CD4-positive, alpha-beta T cell (primary cell): ENCODE data around the gene NUMBL. TPM values are rescaled to one million over a fixed set of nuclear protein-coding genes. Genes with fewer than 3 reads are reported as not detected.
"Not testable (repeated sequence)": the region's sequence is repeated elsewhere in the genome, so short reads cannot be mapped to it uniquely, and the experiment has no call there.

Experiments
- ATAC-seq: fragments of 200-7000 bp; cut with Tn5 transposase; one replicate; pipeline ENCODE4 v1.10.0; 2022; ENCODE audit warnings: mild to moderate bottlenecking; ENCODE audit not compliant: poor library complexity
- CTCF ChIA-PET: fragments of 350-600 bp; sonication (Branson Sonifier 250); formaldehyde crosslinking; loops from one replicate; lab custom pipeline; 2021; ENCODE audit warnings: antibody characterized with exemption, inconsistent platforms; lab: Charles Lee
- POLR2A ChIA-PET: fragments of 350-600 bp; sonication (Branson Sonifier 250); formaldehyde crosslinking; loops from one replicate; lab custom pipeline; 2021; ENCODE audit warnings: antibody characterized with exemption, inconsistent platforms; lab: Charles Lee
- DNase-seq, 14 experiments: peaks; one replicate each; pipeline ENCODE4 v3.0.0-alpha.2; 2013 to 2020; ENCODE audit warnings: mixed read lengths in 2 of 14
- H3K27ac ChIP-seq, 2 donors: one replicate each; pipeline versions ENCODE4 v1.5.1 to v1.7.0; 2013; ENCODE audit warnings: low read length in 2 of 2, low read depth in 1 of 2, mild to moderate bottlenecking in 1 of 2
- H3K27me3 ChIP-seq, 2 experiments: 1 replicate in 1 of 2; 2 replicates in 1 of 2; pipeline versions ENCODE4 v1.6.1 to v1.7.0; 2013; ENCODE audit warnings: low read length in 2 of 2, control low read depth in 1 of 2, mild to moderate bottlenecking in 1 of 2, moderate library complexity in 1 of 2; ENCODE audit not compliant: insufficient read depth in 2 of 2, control insufficient read depth in 1 of 2
- H3K36me3 ChIP-seq: one replicate; pipeline ENCODE4 v1.6.1; 2013; ENCODE audit warnings: low read length, control low read depth; ENCODE audit not compliant: insufficient read depth
- H3K4me1 ChIP-seq: one replicate; pipeline ENCODE4 v1.6.1; 2013; ENCODE audit warnings: low read length, control low read depth; ENCODE audit not compliant: insufficient read depth
- H3K4me3 ChIP-seq: one replicate; pipeline ENCODE4 v1.5.1; 2013; ENCODE audit warnings: mild to moderate bottlenecking, low read length, moderate library complexity
- H3K9me3 ChIP-seq, 2 experiments: 1 replicate in 1 of 2; 2 replicates in 1 of 2; pipeline versions ENCODE4 v1.6.1 to v1.7.0; 2013; ENCODE audit warnings: low read length in 2 of 2, mild to moderate bottlenecking in 2 of 2, control low read depth in 1 of 2, moderate library complexity in 1 of 2; ENCODE audit not compliant: control insufficient read depth in 1 of 2, insufficient read depth in 1 of 2
- H3K27ac Mint-ChIP-seq: one replicate; pipeline ENCODE4 v1.8.0; 2020; ENCODE audit warnings: mixed read lengths
- H3K27me3 Mint-ChIP-seq: one replicate; pipeline ENCODE4 v1.8.0; 2021; ENCODE audit warnings: mixed read lengths
- H3K36me3 Mint-ChIP-seq: one replicate; pipeline ENCODE4 v1.8.0; 2021; ENCODE audit warnings: low read depth, mixed read lengths
- H3K4me1 Mint-ChIP-seq: one replicate; pipeline ENCODE4 v1.8.0; 2021; ENCODE audit warnings: low read depth, mixed read lengths
- H3K4me3 Mint-ChIP-seq: one replicate; pipeline ENCODE4 v1.8.0; 2020; ENCODE audit warnings: mild to moderate bottlenecking, mixed read lengths
- H3K9me3 Mint-ChIP-seq: one replicate; pipeline ENCODE4 v1.8.0; 2020; ENCODE audit warnings: mixed read lengths
- CTCF ChIP-seq: fragments of 200-600 bp; IDR thresholded peaks from one replicate; pipeline ENCODE4 v1.8.0; 2022; ENCODE audit warnings: antibody characterized with exemption, mild to moderate bottlenecking
- intact Hi-C, 2 experiments: fragments of 100-400 bp; cut with DNase I in 1 of 2; cut with micrococcal nuclease in 1 of 2; formaldehyde crosslinking; loops; one replicate each; pipeline versions ENCODE4 v1.15.1 to v1.9.0; 2023 to 2025; cut with DNase I, micrococcal nuclease
- total RNA-seq, 174 experiments: library from RNA in 2 of 174; stranded (reverse) in 2 of 174; gene quantifications; one replicate each; pipeline ENCODE4 v1.2.3 and lab custom pipeline; 2021 to 2026

The NUMBL gene
- total RNA-seq, 2 experiments from 2014 or later = 5.2 to 5.4 TPM

DNA sequence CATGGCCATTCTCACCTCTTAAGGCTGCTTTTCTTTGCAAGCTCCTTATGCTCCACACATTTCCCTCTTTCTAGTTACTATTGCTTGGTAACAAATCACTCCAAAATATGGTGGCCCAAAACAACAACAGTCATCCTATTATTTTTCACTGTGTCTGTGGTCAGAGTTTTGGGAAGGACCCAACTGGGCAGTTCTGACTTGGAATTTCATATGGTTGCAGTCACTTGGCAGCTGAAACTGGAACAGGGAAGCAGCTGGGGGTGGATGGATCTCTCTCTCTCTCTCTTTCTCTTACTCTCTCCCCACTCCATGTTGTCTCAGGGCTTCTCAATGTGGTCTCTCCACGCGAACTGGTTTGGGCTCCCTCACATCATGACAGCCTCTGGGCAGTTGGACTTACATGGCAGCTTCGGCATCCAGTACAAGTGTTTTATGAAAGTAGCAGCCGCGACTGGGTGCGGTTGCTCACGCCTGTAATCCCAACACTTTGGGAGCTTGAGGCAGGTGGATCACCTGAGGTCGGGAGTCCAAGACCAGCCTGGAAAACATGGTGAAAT is 39.6 kb downstream of the NUMBL start:
- H3K36me3 Mint-ChIP-seq = no peaks in the 10 kb centered on the region
- H3K36me3 ChIP-seq = no peaks in the 10 kb centered on the region
- no peaks in the 10 kb centered on the region for H3K9me3 Mint-ChIP-seq
- H3K4me3 Mint-ChIP-seq = no peak overlapping the region
- peaks cover 7% of the 10 kb centered on the region for H3K27me3 Mint-ChIP-seq
- no peaks in the 10 kb centered on the region for H3K9me3 ChIP-seq
- H3K4me1 ChIP-seq = no peaks in the 10 kb centered on the region
- intact Hi-C loops = no loop called here
- DNase-seq = no peak
- no peak overlapping the region for H3K27ac Mint-ChIP-seq
- peaks cover 0 to 2% of the 10 kb centered on the region in 2 experiments for H3K27me3 ChIP-seq
- ChIA-PET CTCF (no interaction called here), POLR2A (no interaction called here)
- H3K4me1 Mint-ChIP-seq = no peaks in the 10 kb centered on the region
- no peak for TF ChIP-seq CTCF
- no peak for ATAC-seq
- H3K27ac ChIP-seq = no peak overlapping the region
- H3K4me3 ChIP-seq = no peak overlapping the region

DNA sequence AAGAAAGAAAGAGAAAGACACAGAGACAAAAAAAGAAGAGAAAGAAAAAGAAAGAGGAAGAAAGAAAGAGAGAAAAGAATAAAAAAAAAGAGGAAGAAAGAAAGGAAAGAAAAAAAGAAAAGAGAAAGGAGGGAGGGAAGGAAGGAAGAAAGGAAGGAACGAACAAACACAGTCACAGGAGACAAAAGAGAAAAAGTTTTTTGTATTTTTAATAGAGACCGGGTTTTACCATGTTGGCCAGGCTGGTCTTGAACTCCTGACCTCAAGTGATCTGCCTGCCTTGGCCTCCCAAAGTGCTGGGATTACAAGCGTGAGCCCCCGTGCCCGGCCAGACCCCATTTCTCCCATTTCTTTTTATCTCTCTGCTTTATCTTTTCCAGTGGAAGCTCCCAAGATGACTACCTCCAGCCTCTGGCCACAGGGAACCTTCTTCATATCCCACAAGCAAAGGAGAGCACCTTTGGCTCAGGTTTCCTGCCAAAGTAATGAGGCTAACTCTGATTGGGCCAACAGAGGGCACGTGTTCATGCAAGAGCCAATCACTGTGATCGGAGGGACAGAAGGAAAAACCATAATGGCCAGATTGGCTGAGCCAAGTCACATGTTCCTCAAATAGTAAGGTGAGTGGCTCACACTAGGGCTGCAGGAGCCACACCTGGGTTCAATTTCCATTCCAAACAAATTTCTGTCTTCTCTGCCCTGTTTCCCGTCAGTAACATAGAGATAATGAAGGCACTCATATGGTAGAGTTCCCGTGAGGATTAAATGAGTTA is 40.4 kb downstream of the NUMBL start:
- CTCF ChIA-PET, H3K9me3 ChIP-seq, H3K4me3 ChIP-seq, H3K27ac ChIP-seq, POLR2A ChIA-PET, H3K27me3 Mint-ChIP-seq, H3K27me3 ChIP-seq, H3K4me3 Mint-ChIP-seq, H3K27ac Mint-ChIP-seq, ATAC-seq, DNase-seq, intact Hi-C loops, H3K36me3 Mint-ChIP-seq, H3K4me1 Mint-ChIP-seq, H3K4me1 ChIP-seq, H3K9me3 Mint-ChIP-seq, H3K36me3 ChIP-seq: not testable (repeated sequence)

DNA sequence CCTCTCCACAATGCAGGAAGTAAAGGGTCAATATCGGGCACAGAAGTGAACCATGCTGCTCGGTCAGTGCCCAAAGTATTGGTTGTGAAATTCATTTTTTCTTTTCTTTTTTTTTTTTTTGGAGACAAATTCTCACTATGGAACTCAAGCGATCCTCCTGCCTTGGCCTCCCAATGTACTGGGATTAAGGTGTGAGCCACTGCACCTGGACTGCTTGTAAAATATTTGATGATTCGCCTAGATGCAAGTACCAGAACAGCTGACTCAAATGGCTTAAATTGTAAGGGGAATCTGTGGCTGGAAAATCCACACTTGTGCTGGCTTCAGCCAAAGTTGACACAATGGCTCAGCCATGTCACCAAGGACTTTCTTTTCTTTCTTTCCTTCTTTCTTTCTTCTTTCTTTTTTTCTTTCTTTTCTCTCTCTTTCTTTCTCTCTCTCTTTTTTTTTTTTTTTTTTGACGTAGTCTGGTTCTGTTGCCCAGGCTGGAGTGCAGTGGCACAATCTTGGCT is 43.7 kb downstream of the NUMBL start:
- Histone ChIP-seq H3K9me3 (no peaks in the 10 kb centered on the region), H3K27ac (no peak overlapping the region), H3K4me1 (no peaks in the 10 kb centered on the region), H3K36me3 (no peaks in the 10 kb centered on the region), H3K27me3 (peaks cover 0 to 3% of the 10 kb centered on the region in 2 experiments), H3K4me3 (no peak overlapping the region)
- Mint-ChIP-seq H3K27me3 (peaks cover 8% of the 10 kb centered on the region), H3K9me3 (no peaks in the 10 kb centered on the region), H3K4me3 (no peak overlapping the region), H3K36me3 (no peaks in the 10 kb centered on the region), H3K4me1 (no peaks in the 10 kb centered on the region), H3K27ac (no peak overlapping the region)
- POLR2A ChIA-PET = no interaction called here
- ATAC-seq (no peak), DNase-seq (no peak)
- intact Hi-C loops = no loop called here
- CTCF ChIA-PET = interaction anchor here (1.5 kb wide), 1 partner anchor 12 kb away, joined by 12 read pairs; no protein-coding TSS in a partner anchor
- TF ChIP-seq CTCF = no peak
